HEK293T (cell line): ENCODE measurements around the gene FCHSD1.
A peak's percentile ranks its signal among the peaks of the same experiment; 100 is the strongest.

Experiments used
- CTCF ChIA-PET: fragments of 350-600 bp; formaldehyde crosslinking; extraction: SDS; loops from one replicate; lab custom pipeline; 2021; ENCODE audit warnings: antibody characterized with exemption, inconsistent platforms; lab: Yijun Ruan, JAX
- POLR2A ChIA-PET: fragments of 350-600 bp; formaldehyde crosslinking; extraction: SDS; loops from one replicate; lab custom pipeline; 2020; ENCODE audit warnings: antibody characterized with exemption, inconsistent platforms; lab: Yijun Ruan, JAX
- DNase-seq: peaks from one replicate; pipeline ENCODE4 v3.0.0; 2012; ENCODE audit warnings: mixed read lengths; ENCODE audit errors: extremely low spot score
- ARNT ChIP-seq: fragments of 450-650 bp; IDR thresholded peaks from 2 replicates; pipeline ENCODE4 v1.6.1; 2017; ENCODE audit warnings: mild to moderate bottlenecking
- BHLHE40 ChIP-seq: fragments of 450-650 bp; IDR thresholded peaks from 2 replicates; pipeline ENCODE4 v1.6.1; 2016; ENCODE audit warnings: mild to moderate bottlenecking, moderate library complexity, borderline replicate concordance
- CTBP1 ChIP-seq: fragments of 450-650 bp; IDR thresholded peaks from 2 replicates; pipeline ENCODE4 v1.6.1; 2016; ENCODE audit warnings: borderline replicate concordance
- ELF4 ChIP-seq: fragments of 450-650 bp; IDR thresholded peaks from 2 replicates; pipeline ENCODE4 v1.6.1; 2017; ENCODE audit warnings: antibody characterized with exemption
- FOXA1 ChIP-seq: fragments of 450-650 bp; IDR thresholded peaks from 2 replicates; pipeline ENCODE4 v1.6.1; 2016; ENCODE audit warnings: mild to moderate bottlenecking
- FOXK2 ChIP-seq: fragments of 450-650 bp; IDR thresholded peaks from 2 replicates; pipeline ENCODE4 v1.6.1; 2016; ENCODE audit warnings: mild to moderate bottlenecking
- FOXM1 ChIP-seq: fragments of 450-650 bp; IDR thresholded peaks from 2 replicates; pipeline ENCODE4 v1.6.1; 2017; ENCODE audit warnings: mild to moderate bottlenecking, borderline replicate concordance
- HDGF ChIP-seq: fragments of 450-650 bp; IDR thresholded peaks from 2 replicates; pipeline ENCODE4 v1.6.1; 2017; ENCODE audit warnings: antibody characterized with exemption, borderline replicate concordance
- L3MBTL2 ChIP-seq: fragments of 450-650 bp; conservative IDR thresholded peaks from 2 replicates; pipeline ENCODE4 v1.6.1; 2016; ENCODE audit warnings: mild to moderate bottlenecking
- LEF1 ChIP-seq: fragments of 450-650 bp; IDR thresholded peaks from 2 replicates; pipeline ENCODE4 v1.6.1; 2017; ENCODE audit warnings: mild to moderate bottlenecking, borderline replicate concordance
- NFRKB ChIP-seq: fragments of 450-650 bp; IDR thresholded peaks from 2 replicates; pipeline ENCODE4 v1.6.1; 2016; ENCODE audit warnings: mild to moderate bottlenecking, moderate library complexity
- PKNOX1 ChIP-seq: fragments of 450-650 bp; IDR thresholded peaks from 2 replicates; pipeline ENCODE4 v1.6.1; 2016
- SP1 ChIP-seq: fragments of 450-650 bp; IDR thresholded peaks from 2 replicates; pipeline ENCODE4 v1.6.1; 2017
- SUZ12 ChIP-seq: fragments of 450-650 bp; IDR thresholded peaks from 2 replicates; pipeline ENCODE4 v1.6.1; 2016; ENCODE audit warnings: mild to moderate bottlenecking
- TARDBP ChIP-seq: fragments of 450-650 bp; IDR thresholded peaks from 2 replicates; pipeline ENCODE4 v1.6.1; 2016
- ZNF384 ChIP-seq: fragments of 450-650 bp; IDR thresholded peaks from 2 replicates; pipeline ENCODE4 v1.6.1; 2016

FCHSD1 gene

DNA sequence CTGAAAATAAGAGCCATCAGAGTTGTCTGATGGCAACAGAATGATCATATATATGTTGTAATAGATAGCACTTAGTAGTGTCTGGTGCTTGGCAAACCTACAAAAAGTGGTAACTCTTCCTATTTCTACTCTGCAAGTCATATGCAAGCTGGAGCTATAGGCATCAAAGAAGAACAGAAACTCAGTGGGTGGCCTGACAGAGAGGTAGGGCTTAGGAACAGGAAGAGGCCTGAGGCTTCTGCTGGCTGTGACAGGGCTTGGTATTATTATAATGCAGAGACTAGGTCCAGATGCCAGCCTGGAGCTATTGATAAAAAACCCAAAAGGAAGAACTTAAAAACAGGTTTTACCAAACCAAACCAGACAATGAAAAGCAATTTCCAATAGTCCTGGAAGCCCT lies 28.0 kb downstream of the FCHSD1 start:
- ChIA-PET POLR2A (interaction anchor here (3.3 kb wide), 1 partner anchor 13 kb away, joined by 18 read pairs; the partner anchor contains the start of genes HDAC3 and RELL2), CTCF (interaction anchor here (1.2 kb wide), 1 partner anchor 31 kb away, joined by 4 read pairs; no protein-coding TSS in a partner anchor)
- TF ChIP-seq L3MBTL2 (no peak), TARDBP (no peak), LEF1 (no peak), FOXK2 (no peak), CTBP1 (no peak), SUZ12 (no peak), HDGF (no peak), SP1 (no peak), BHLHE40 (no peak)
- DNase-seq: no peak

- CTCF ChIA-PET: interaction anchor here (0.6 to 6.2 kb wide), 13 partner anchors 9 to 350 kb away, joined by 3 to 101 read pairs (median 3); partner anchors contain the start of genes HDAC3, RELL2 and RNF14
- TF ChIP-seq CTBP1 (no peak), TARDBP (peak; percentile 77), LEF1 (no peak), NFRKB (no peak), ARNT (peak; percentile 32; the same call in 1 of the 2 replicates), ELF4 (peak; percentile 63), SUZ12 (no peak), BHLHE40 (no peak; the same call in 1 of the 2 replicates), ZNF384 (no peak), L3MBTL2 (peak; percentile 61), FOXA1 (no peak), FOXK2 (no peak), PKNOX1 (no peak), HDGF (0 out of 2 replicates have a peak, but pooled peaks have one; percentile 58), FOXM1 (no peak), SP1 (no peak)
- POLR2A ChIA-PET: interaction anchor here (0.9 to 5.6 kb wide), 7 partner anchors 12 to 44 kb away, joined by 3 to 61 read pairs (median 11); partner anchors contain the start of genes HDAC3 and RELL2
- peak; percentile 94 for DNase-seq
Observed at GRCh38 chr5:141618804-141619554, 32.2 kb downstream of the FCHSD1 start, which contains the start of gene DIAPH1. DIAPH1 (minus strand) TSS chr5:141619000; CDS start chr5:141618914, 86 bp downstream.

- POLR2A ChIA-PET: interaction anchor here (0.9 to 5.6 kb wide), 11 partner anchors 10 to 43 kb away, joined by 3 to 61 read pairs (median 4); partner anchors contain the start of genes HDAC3 and RELL2
- DNase-seq: peak; percentile 46
- CTCF ChIA-PET: interaction anchor here (0.6 to 6.2 kb wide), 11 partner anchors 9 to 351 kb away, joined by 3 to 101 read pairs (median 4); partner anchors contain the start of genes HDAC3, RELL2 and RNF14
- TF ChIP-seq TARDBP (no peak), CTBP1 (0 out of 2 replicates have a peak, but pooled peaks have one; percentile 15), FOXA1 (no peak), ELF4 (no peak)
Observed at GRCh38 chr5:141618030-141618803, 33.0 kb downstream of the FCHSD1 start.

DNA sequence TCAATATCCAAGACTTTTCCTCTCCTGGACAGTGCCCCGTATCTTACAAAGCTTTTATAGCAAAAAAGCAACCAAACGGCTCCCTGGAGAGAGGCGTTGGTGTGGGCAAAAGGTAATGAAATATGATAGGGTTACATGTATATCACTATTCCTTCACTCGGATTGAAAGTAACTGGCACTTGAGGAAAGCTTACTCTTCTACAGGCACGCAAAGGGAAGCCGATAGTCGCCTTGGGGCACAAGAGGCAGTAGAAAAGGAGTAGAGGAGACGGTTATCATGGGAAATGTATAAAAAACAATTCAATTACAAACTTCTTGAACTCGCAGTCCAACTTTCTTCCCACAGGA lies 33.6 kb downstream of the FCHSD1 start:
- DNase-seq: peak; percentile 21
- no peak for TF ChIP-seq ELF4
- no peak for TF ChIP-seq FOXK2
- TF ChIP-seq FOXA1: no peak
- no peak for TF ChIP-seq TARDBP
- TF ChIP-seq BHLHE40: no peak
- TF ChIP-seq SP1: no peak
- no peak for TF ChIP-seq CTBP1
- peak; percentile 86 for TF ChIP-seq ARNT
- TF ChIP-seq L3MBTL2: no peak
- no peak for TF ChIP-seq ZNF384
- TF ChIP-seq FOXM1: no peak
- no peak for TF ChIP-seq SUZ12
- no peak for TF ChIP-seq NFRKB
- TF ChIP-seq PKNOX1: peak; percentile 56
- POLR2A ChIA-PET: interaction anchor here (0.9 to 5.6 kb wide), 6 partner anchors 9 to 24 kb away, joined by 3 to 61 read pairs (median 4); partner anchors contain the start of genes HDAC3 and RELL2
- CTCF ChIA-PET: interaction anchor here (0.6 to 6.2 kb wide), 7 partner anchors 11 to 395 kb away, joined by 3 to 98 read pairs (median 4); partner anchors contain the start of genes HDAC3, PCDHB14 and RELL2

GRCh38 chr5:141617128-141617527 lies 34.1 kb downstream of the FCHSD1 start:
- CTCF ChIA-PET: interaction anchor here (0.6 to 6.2 kb wide), 7 partner anchors 11 to 394 kb away, joined by 3 to 98 read pairs (median 4); partner anchors contain the start of genes HDAC3, PCDHB14 and RELL2
- POLR2A ChIA-PET: interaction anchor here (0.9 to 5.6 kb wide), 6 partner anchors 9 to 24 kb away, joined by 3 to 61 read pairs (median 4); partner anchors contain the start of genes HDAC3 and RELL2
- no peak for TF ChIP-seq LEF1
- no peak for TF ChIP-seq BHLHE40
- no peak for TF ChIP-seq L3MBTL2
- TF ChIP-seq SP1: no peak
- TF ChIP-seq TARDBP: no peak
- no peak for TF ChIP-seq SUZ12
- TF ChIP-seq ZNF384: no peak
- no peak for TF ChIP-seq PKNOX1
- TF ChIP-seq NFRKB: no peak
- TF ChIP-seq FOXM1: no peak
- no peak for TF ChIP-seq HDGF
- TF ChIP-seq CTBP1: no peak
- no peak for TF ChIP-seq FOXK2
- no peak for TF ChIP-seq ELF4
- no peak for TF ChIP-seq ARNT
- no peak for TF ChIP-seq FOXA1
- no peak for DNase-seq
